H1 (cell line): ENCODE data around the gene ADRA2C. TPM values are rescaled to one million over a fixed set of nuclear protein-coding genes. Genes with fewer than 3 reads are reported as not detected.

Experiments used
- CTCF ChIA-PET: fragments of 300-600 bp; sonication (Branson Sonifier 250); formaldehyde crosslinking; loops from one replicate; lab custom pipeline; 2021; ENCODE audit not compliant: partially characterized antibody; lab: Charles Lee
- POLR2A ChIA-PET: fragments of 300-600 bp; sonication (Branson Sonifier 250); formaldehyde crosslinking; loops from one replicate; lab custom pipeline; 2021; ENCODE audit warnings: inconsistent platforms; ENCODE audit not compliant: partially characterized antibody; lab: Charles Lee
- DNase-seq, 2 experiments: peaks; one replicate each; pipeline versions ENCODE4 v3.0.0 to v3.0.0-alpha.2; 2010 to 2022; ENCODE audit warnings: low spot score in 2 of 2, low read depth in 1 of 2, mixed read lengths in 1 of 2
- FAIRE-seq: peaks from 2 replicates; lab custom pipeline; 2011; peaks lifted over from hg19 to GRCh38; lab: Jason Lieb, UNC
- H2AFZ ChIP-seq: 2 replicates; pipeline ENCODE4 v1.8.1; 2012; ENCODE audit warnings: low read length, inconsistent platforms
- H2AK5ac ChIP-seq: 2 replicates; pipeline ENCODE4 v1.6.1; 2013; ENCODE audit warnings: low read depth, low read length
- H2BK120ac ChIP-seq: replicated peaks from 2 replicates; pipeline ENCODE3; 2013; ENCODE audit warnings: low read depth, low read length, inconsistent platforms
- H2BK12ac ChIP-seq: 2 replicates; pipeline ENCODE4 v1.6.1; 2013; ENCODE audit warnings: low read depth, low read length
- H2BK15ac ChIP-seq: 2 replicates; pipeline ENCODE4 v1.6.1; 2013; ENCODE audit warnings: low read length
- H2BK20ac ChIP-seq: 2 replicates; pipeline ENCODE4 v1.6.1; 2013; ENCODE audit warnings: low read length
- H2BK5ac ChIP-seq: 2 replicates; pipeline ENCODE4 v1.6.1; 2013; ENCODE audit warnings: low read depth, low read length
- H3K14ac ChIP-seq: 2 replicates; pipeline ENCODE4 v1.6.1; 2013; ENCODE audit warnings: inconsistent platforms; ENCODE audit not compliant: insufficient read length
- H3K18ac ChIP-seq: 2 replicates; pipeline ENCODE4 v1.6.1; 2013; ENCODE audit warnings: low read length; ENCODE audit errors: extremely low read depth
- H3K23ac ChIP-seq: 2 replicates; pipeline ENCODE4 v1.6.1; 2013; ENCODE audit warnings: inconsistent platforms; ENCODE audit not compliant: insufficient read length
- H3K23me2 ChIP-seq: 2 replicates; pipeline ENCODE4 v1.6.1; 2013; ENCODE audit warnings: low read depth, low read length
- H3K27ac ChIP-seq: 2 replicates; pipeline ENCODE4 v1.6.1; 2011; ENCODE audit warnings: low read depth, low read length, inconsistent platforms
- H3K27me3 ChIP-seq, 4 experiments: replicated peaks in 1 of 4; 1 replicate in 1 of 4; 2 replicates in 3 of 4; pipeline versions ENCODE4 v1.6.1 to v1.8.1; 2011 to 2013; ENCODE audit warnings: low read length in 3 of 4, mild to moderate bottlenecking in 3 of 4, inconsistent platforms in 2 of 4, mixed read lengths in 2 of 4, moderate library complexity in 1 of 4; ENCODE audit not compliant: control insufficient read depth in 3 of 4, insufficient read depth in 3 of 4; ENCODE audit errors: extremely low read depth in 1 of 4
- H3K36me3 ChIP-seq, 4 experiments: 2 replicates each; pipeline versions ENCODE4 v1.6.1 to v1.8.1; 2011 to 2013; ENCODE audit warnings: mild to moderate bottlenecking in 4 of 4, low read length in 3 of 4, moderate library complexity in 2 of 4, control low read depth in 1 of 4, inconsistent platforms in 1 of 4; ENCODE audit not compliant: insufficient read depth in 4 of 4, control insufficient read depth in 2 of 4
- H3K4ac ChIP-seq: replicated peaks from 2 replicates; pipeline ENCODE3; 2013; ENCODE audit warnings: low read length, low read depth, mixed read lengths, inconsistent platforms; ENCODE audit not compliant: insufficient read length
- H3K4me1 ChIP-seq, 4 experiments: replicated peaks in 1 of 4; 1 replicate in 1 of 4; 2 replicates in 3 of 4; pipeline versions ENCODE4 v1.6.1 to v1.8.1; 2011 to 2013; ENCODE audit warnings: low read length in 3 of 4, inconsistent platforms in 2 of 4, mixed read lengths in 1 of 4; ENCODE audit not compliant: insufficient read depth in 4 of 4, control insufficient read depth in 3 of 4
- H3K4me2 ChIP-seq, 2 experiments: 2 replicates each; pipeline versions ENCODE4 v1.6.1 to v1.8.1; 2011 to 2013; ENCODE audit warnings: low read depth in 2 of 2, low read length in 2 of 2, control low read depth in 1 of 2, inconsistent platforms in 1 of 2, mild to moderate bottlenecking in 1 of 2; ENCODE audit not compliant: insufficient read depth in 1 of 2
- H3K4me3 ChIP-seq, 4 experiments: fragments of 200-600, 300-600 bp in 1 of 4; sonication (generic), shearing (Covaris generic), sonication (Bioruptor Twin) in 1 of 4; 2 replicates each; pipeline versions ENCODE4 v1.5.1 to v1.8.1; 2011 to 2016; ENCODE audit warnings: low read length in 4 of 4, low read depth in 3 of 4, control low read depth in 2 of 4, inconsistent platforms in 2 of 4, mild to moderate bottlenecking in 2 of 4, mixed read lengths in 1 of 4, moderate library complexity in 1 of 4; ENCODE audit not compliant: insufficient read depth in 2 of 4; ENCODE audit errors: extremely low read depth in 1 of 4
- H3K56ac ChIP-seq: replicated peaks from 2 replicates; pipeline ENCODE3; 2013; ENCODE audit warnings: low read depth, mild to moderate bottlenecking, mixed read lengths, low read length, inconsistent platforms; ENCODE audit not compliant: insufficient read length
- H3K79me1 ChIP-seq: 2 replicates; pipeline ENCODE4 v1.6.1; 2013; ENCODE audit warnings: low read depth, low read length, control low read depth
- H3K79me2 ChIP-seq, 2 experiments: 2 replicates each; pipeline versions ENCODE4 v1.6.1 to v1.8.1; 2012 to 2013; ENCODE audit warnings: low read length in 2 of 2, mild to moderate bottlenecking in 2 of 2, inconsistent platforms in 1 of 2; ENCODE audit not compliant: insufficient read depth in 2 of 2, control insufficient read depth in 1 of 2
- H3K9ac ChIP-seq, 4 experiments: replicated peaks in 1 of 4; 1 replicate in 1 of 4; 2 replicates in 3 of 4; pipeline versions ENCODE4 v1.6.1 to v1.8.1; 2011 to 2013; ENCODE audit warnings: low read depth in 3 of 4, low read length in 3 of 4, control low read depth in 2 of 4, mild to moderate bottlenecking in 2 of 4, moderate library complexity in 2 of 4, inconsistent platforms in 1 of 4; ENCODE audit errors: extremely low read depth in 1 of 4
- H3K9me3 ChIP-seq, 2 experiments: 2 replicates each; pipeline versions ENCODE4 v1.6.1 to v1.8.1; 2012 to 2013; ENCODE audit warnings: mild to moderate bottlenecking in 2 of 2, moderate library complexity in 2 of 2, control low read depth in 1 of 2, inconsistent platforms in 1 of 2, low read depth in 1 of 2, low read length in 1 of 2, mixed read lengths in 1 of 2; ENCODE audit not compliant: insufficient read depth in 2 of 2
- H4K20me1 ChIP-seq, 2 experiments: replicated peaks in 1 of 2; 2 replicates each; pipeline versions ENCODE3 to v1.8.1; 2011 to 2013; ENCODE audit warnings: inconsistent platforms in 2 of 2, low read length in 2 of 2, mild to moderate bottlenecking in 1 of 2; ENCODE audit not compliant: insufficient read depth in 2 of 2, control insufficient read depth in 1 of 2
- H4K5ac ChIP-seq: 2 replicates; pipeline ENCODE4 v1.6.1; 2013; ENCODE audit warnings: low read length, low read depth, mixed read lengths, inconsistent platforms; ENCODE audit not compliant: insufficient read length
- H4K8ac ChIP-seq: 2 replicates; pipeline ENCODE4 v1.8.0; 2013; ENCODE audit warnings: mild to moderate bottlenecking, moderate library complexity, low read length, inconsistent platforms; ENCODE audit not compliant: insufficient read depth; ENCODE audit errors: extremely low read depth
- H4K91ac ChIP-seq: replicated peaks from 2 replicates; pipeline ENCODE3; 2013; ENCODE audit warnings: low read length, mixed read lengths, inconsistent platforms; ENCODE audit not compliant: insufficient read length
- ASH2L ChIP-seq: fragments of 200-600, 300-600 bp; sonication (generic); IDR thresholded peaks from one replicate; pipeline ENCODE4 v1.7.1; 2017; ENCODE audit warnings: low read length
- CBX5 ChIP-seq: fragments of 300-800, 300-1000 bp; sonication (generic); IDR thresholded peaks from 2 replicates; pipeline ENCODE4 v1.7.1; 2016; ENCODE audit warnings: antibody characterized with exemption, low read length, low read depth
- JUND ChIP-seq: IDR thresholded peaks from 2 replicates; pipeline ENCODE4 v1.6.1; 2011; ENCODE audit warnings: mild to moderate bottlenecking, improper control_type of control experiment, low read length
- SAP30 ChIP-seq: fragments of 300-600 bp; sonication (generic); IDR thresholded peaks from 2 replicates; pipeline ENCODE4 v1.7.1; 2012; ENCODE audit warnings: low read length, moderate library complexity, mild to moderate bottlenecking, inconsistent platforms; ENCODE audit not compliant: insufficient read depth, insufficient replicate concordance
- SP4 ChIP-seq: IDR thresholded peaks from 2 replicates; pipeline ENCODE4 v1.6.1; 2012; ENCODE audit warnings: low read length, inconsistent platforms
- TAF1 ChIP-seq: IDR thresholded peaks from 2 replicates; pipeline ENCODE4 v1.6.1; 2011; ENCODE audit warnings: mild to moderate bottlenecking, low read depth, low read length
- TCF12 ChIP-seq: IDR thresholded peaks from 2 replicates; pipeline ENCODE4 v1.6.1; 2011; ENCODE audit warnings: low read depth, mild to moderate bottlenecking, low read length
- WGBS, 2 experiments: shearing (Covaris generic) in 1 of 2; methylation state at CpG; one replicate each; pipeline versions ENCODE4 v1.1.6 to v1.1.7; 2013 to 2015; ENCODE audit warnings: low lambda C conversion rate in 2 of 2, mixed read lengths in 2 of 2, inconsistent platforms in 1 of 2, low coverage in 1 of 2, missing lambda C conversion rate in 1 of 2; ENCODE audit not compliant: insufficient replicate concordance in 2 of 2, insufficient coverage in 1 of 2, insufficient read length in 1 of 2; ENCODE audit errors: extremely low coverage in 1 of 2, missing lambda C conversion rate in 1 of 2; 5-methylcytosine and 5-hydroxymethylcytosine counted together
- polyA plus RNA-seq, 7 experiments: library from polyadenylated mRNA; depleted of rRNA in 3 of 7; stranded (reverse) in 5 of 7; unstranded in 2 of 7; fragments of >200 nt in 5 of 7; fragments of 200-250 nt in 2 of 7; gene quantifications; 1 replicate in 5 of 7; 2 replicates in 1 of 7; 4 replicates in 1 of 7; pipeline versions ENCODE4 v1.2.1 to v1.2.3, GENCODE V29; 2011 to 2013; ENCODE audit warnings: missing spikeins in 2 of 7, mixed read lengths in 2 of 7
- total RNA-seq: library from RNA; stranded (reverse); fragmentation: NEBNext Ultra II Directional; extraction: Animal tissue kit (Norgen Biotek cat#: 25700); gene quantifications from 2 replicates; pipeline ENCODE4 v1.2.1, GENCODE V29; 2021

The ADRA2C gene
- total and polyA plus RNA-seq, 2 of the 8 experiments (the other 6 are each of a cell fraction or from before 2014, with no cell fraction given) = 14.6 to 14.8 TPM

DNA sequence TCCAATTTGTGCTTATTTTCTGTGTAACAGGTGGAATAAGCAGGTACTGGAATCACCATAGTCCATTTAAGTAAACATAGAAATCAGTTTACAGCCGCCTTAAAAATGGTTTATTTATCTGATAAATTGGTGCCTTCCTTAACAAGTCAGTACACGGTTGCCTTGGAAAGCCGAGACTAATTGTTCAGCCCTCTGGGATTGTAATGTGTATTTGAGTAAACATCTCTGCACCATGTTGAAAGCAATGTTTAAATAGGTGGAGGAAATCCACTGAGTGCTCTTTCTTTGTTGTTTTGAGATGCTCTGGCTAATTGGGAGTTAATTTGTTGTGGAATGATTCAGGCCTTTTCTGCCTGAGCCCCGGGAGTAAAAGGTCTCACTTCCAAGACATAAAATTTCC lies 45.7 kb upstream of the ADRA2C start:
- H3K79me1 ChIP-seq = no peaks in the 10 kb centered on the region
- H2AK5ac ChIP-seq = no peak overlapping the region
- H2BK15ac ChIP-seq = no peak overlapping the region
- no peak overlapping the region for H3K9ac ChIP-seq
- no peak overlapping the region for H4K8ac ChIP-seq
- H3K9me3 ChIP-seq = peaks cover 7 to 10% of the 10 kb centered on the region in 2 experiments; a peak in 3 of 4 replicates
- ChIA-PET POLR2A (no interaction called here), CTCF (interaction anchor here (1.0 to 1.6 kb wide), 3 partner anchors 11 to 63 kb away, joined by 3 to 6 read pairs (median 4); no protein-coding TSS in a partner anchor)
- H3K27me3 ChIP-seq = peaks cover 0 to 22% (median 18%) of the 10 kb centered on the region in 4 experiments; a peak in 5 of 7 replicates
- H4K20me1 ChIP-seq = no peaks in the 10 kb centered on the region
- H2BK20ac ChIP-seq = no peak overlapping the region
- H3K23ac ChIP-seq = no peak overlapping the region
- H3K4ac ChIP-seq = no peak overlapping the region
- 91% methylated on average over 4 of the region's 4 CpGs; no CpG with 5 or more reads in 1 of the 2 experiments for WGBS, 2 experiments
- H3K4me1 ChIP-seq = peaks cover 0 to 19% (median 14%) of the 10 kb centered on the region in 4 experiments; a peak in 6 of 7 replicates
- peaks cover 3% of the 10 kb centered on the region; the same call in 1 of the 2 replicates for H3K23me2 ChIP-seq
- no peak overlapping the region for H2BK120ac ChIP-seq
- DNase-seq = no peak
- no peak overlapping the region for H2BK5ac ChIP-seq
- H4K5ac ChIP-seq = no peak overlapping the region
- H3K27ac ChIP-seq = no peak overlapping the region
- H3K36me3 ChIP-seq = no peaks in the 10 kb centered on the region; a peak in 2 of 8 replicates
- no peak overlapping the region for H3K4me3 ChIP-seq
- H3K18ac ChIP-seq = no peak overlapping the region
- no peak overlapping the region for H3K14ac ChIP-seq
- H3K79me2 ChIP-seq = no peaks in the 10 kb centered on the region
- no peak for TF ChIP-seq SP4
- no peak for TF ChIP-seq TAF1
- TF ChIP-seq JUND = no peak
- no peak for TF ChIP-seq CBX5
- no peak for TF ChIP-seq TCF12
- TF ChIP-seq ASH2L = no peak
- TF ChIP-seq SAP30 = no peak
- TF ChIP-seq, all 59 proteins: peak for 0
- no peak overlapping the region for H2AFZ ChIP-seq
- H2BK12ac ChIP-seq = no peak overlapping the region
- FAIRE-seq = no peak
- H3K56ac ChIP-seq = no peak overlapping the region
- no peak overlapping the region for H3K4me2 ChIP-seq
- no peak overlapping the region for H4K91ac ChIP-seq
